HG03064 (cell line): Measurements from ENCODE around the gene ANXA5.
A peak's percentile ranks its signal among the peaks of the same experiment; 100 is the strongest.
"Not testable (repeated sequence)": the region's sequence is repeated elsewhere in the genome, so short reads cannot be mapped to it uniquely, and the experiment has no call there.

Source experiments
- ATAC-seq: cut with Tn5 transposase; IDR thresholded peaks from one replicate; pipeline ENCODE4 v1.9.1; 2021; ENCODE audit warnings: low read depth; ENCODE audit not compliant: unreplicated experiment

Gene ANXA5

DNA sequence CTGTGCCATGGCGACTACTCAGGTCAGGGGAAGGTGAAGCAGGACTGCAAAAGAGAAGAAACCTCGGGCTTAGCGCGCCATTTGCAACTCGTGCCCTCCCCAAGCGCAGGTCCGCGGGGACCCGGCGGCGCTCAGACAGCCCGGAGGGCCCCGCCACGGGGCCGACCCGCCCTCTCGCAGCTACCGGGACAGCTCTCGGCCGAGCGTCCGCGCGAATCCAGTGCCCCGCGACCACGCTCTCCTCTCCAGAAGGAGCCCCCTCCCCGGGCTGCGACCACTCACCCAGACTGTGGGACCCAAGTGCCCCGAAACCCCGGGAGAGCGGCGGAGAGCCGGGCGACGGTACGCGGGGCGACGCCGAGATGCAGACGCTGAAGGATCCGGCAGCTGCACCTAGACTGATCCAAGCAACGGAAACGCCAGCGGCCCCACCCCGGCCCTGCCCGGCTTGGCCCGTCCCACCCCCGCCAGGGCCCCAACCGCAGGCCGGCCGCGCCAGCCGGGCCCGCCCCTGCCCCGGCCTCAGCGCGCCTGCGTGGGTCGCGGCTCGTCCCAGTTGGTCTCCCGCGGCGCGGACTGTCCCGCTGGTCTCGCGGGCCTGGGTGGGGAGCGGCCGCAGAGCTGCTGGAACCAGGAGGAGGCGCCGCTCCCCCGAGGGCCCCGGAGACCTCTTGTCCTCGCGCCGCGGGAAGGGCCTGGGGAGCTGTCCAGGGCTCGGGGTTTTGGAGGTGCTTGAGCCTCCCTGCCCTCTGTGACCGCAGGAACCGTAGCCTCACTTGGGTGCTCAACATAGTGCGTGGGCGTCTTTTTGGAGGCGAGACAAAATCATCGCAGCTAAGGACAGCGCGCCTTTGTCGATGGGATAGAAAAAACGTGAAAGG, at the start of gene ANXA5:
Gene ANXA5, minus strand, starts transcription at position 400 of the 881 bp plus-strand sequence. Its CDS starts 391 bp downstream, at position 9.
- ATAC-seq, result peak; percentile 94

GRCh38 chr4:121742794-121743193, 46.0 kb upstream of the ANXA5 start:
- no peak for ATAC-seq

- no peak for ATAC-seq
Observed at GRCh38 chr4:121741751-121742150, 45.0 kb upstream of the ANXA5 start.

- ATAC-seq, result no peak
Observed at GRCh38 chr4:121740796-121741409, 44.1 kb upstream of the ANXA5 start.

- no peak for ATAC-seq
Observed at GRCh38 chr4:121739575-121739974, 42.8 kb upstream of the ANXA5 start.

DNA sequence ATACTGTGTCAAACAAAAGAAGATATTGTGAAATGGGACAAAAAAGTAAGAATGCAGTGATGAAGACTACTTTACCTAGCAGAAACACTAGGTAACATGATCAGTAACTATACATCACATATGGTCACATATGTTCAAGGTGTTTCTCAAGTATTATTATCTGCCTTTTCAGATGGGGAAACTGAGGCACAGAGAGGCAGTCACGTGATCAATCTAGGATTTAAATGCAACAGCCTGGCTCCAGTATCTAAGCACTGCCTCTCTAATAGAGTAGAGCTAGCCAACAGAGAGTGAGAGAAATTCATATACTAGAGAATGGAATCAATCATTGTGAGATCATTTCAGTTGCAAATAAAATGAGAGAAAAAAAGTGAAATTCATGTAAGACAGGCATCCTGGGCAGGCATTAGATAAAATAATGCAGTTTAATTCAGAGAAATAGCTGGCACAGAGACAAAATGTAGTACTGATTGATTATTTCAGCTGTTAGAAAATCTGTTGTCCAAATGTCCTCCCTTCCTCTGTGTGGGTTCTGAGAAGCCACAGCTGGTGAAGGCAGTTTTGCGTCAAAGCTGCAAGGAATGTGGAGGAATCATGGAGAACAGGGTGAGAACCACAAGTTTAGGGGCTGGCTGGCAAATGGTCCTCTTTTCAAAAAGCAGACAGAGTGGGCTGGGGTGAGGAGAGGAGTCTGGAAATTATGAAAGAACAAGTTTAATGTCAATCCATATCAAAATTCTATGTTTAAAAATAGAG, 42.2 kb upstream of the ANXA5 start:
- no peak for ATAC-seq

- ATAC-seq, result no peak
Observed at GRCh38 chr4:121737846-121738554, 41.2 kb upstream of the ANXA5 start.

GRCh38 chr4:121736735-121737351, 40.1 kb upstream of the ANXA5 start:
- no peak for ATAC-seq

DNA sequence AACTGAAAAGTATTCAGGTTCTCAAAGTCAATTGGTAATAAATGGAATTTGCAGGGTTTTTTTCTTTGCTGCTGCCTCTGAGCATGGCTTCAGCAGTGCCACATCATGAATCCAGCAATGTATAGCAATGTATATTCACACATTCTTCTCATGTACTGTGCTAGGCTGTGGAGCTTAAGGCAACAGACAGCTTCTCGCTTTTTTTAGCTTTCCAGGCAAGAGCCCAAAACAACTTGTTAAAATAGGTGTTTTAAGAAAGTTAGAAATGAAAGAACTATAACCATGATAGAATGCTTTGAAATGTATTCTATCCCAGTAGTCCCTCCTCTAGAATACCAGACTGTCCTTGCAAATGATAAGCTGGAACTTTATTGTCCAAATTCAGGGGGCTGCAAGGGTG, 37.8 kb upstream of the ANXA5 start:
- ATAC-seq, result no peak

DNA sequence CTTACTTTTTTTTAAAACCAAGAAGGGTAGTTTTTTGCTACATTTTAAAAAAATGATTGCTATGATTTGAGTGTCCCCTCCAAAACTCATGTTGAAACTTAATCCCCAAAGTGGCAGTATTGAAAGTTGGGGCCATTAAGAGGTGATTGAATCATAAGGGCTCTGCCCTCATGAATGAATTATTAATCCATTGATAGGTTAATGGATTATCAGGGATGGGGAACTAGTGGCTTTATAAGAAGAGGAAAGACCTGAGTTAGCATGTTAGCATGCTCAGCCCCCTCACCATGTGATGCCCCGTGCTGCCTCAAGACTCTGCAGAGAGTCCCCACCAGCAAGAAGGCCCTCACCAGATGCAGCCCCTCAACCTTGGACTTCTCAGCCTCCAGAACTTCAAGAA, 37.2 kb upstream of the ANXA5 start:
- ATAC-seq, result no peak

GRCh38 chr4:121729753-121730152, 33.0 kb upstream of the ANXA5 start:
- ATAC-seq, result not testable (repeated sequence)

- no peak for ATAC-seq
Observed at GRCh38 chr4:121728798-121729226, 32.0 kb upstream of the ANXA5 start.

DNA sequence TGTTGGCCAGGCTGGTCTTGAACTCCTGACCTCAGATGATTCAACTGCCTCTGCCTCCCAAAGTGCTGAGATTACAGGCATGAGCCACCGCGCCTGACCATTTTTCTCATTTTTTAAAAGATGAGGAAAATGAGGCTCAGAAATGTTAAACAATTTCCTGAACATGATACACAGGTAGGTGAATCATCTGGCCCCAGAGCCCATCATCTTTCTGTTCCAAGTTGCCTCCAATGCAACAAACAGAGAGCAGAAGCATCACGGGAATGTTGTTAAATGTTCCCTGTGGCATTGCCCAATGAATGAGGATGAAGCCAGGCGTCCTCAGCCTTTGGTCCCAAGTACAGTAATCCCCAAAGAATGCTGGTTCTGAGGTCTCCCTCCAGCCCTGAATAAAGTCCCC, 31.3 kb upstream of the ANXA5 start:
- no peak for ATAC-seq

- peak; percentile 99 for ATAC-seq
Observed at GRCh38 chr4:121726642-121727268, 30.0 kb upstream of the ANXA5 start.

- ATAC-seq, result no peak
Observed at GRCh38 chr4:121724671-121725070, 27.9 kb upstream of the ANXA5 start.

GRCh38 chr4:121721700-121722099, 24.9 kb upstream of the ANXA5 start:
- ATAC-seq, result no peak

GRCh38 chr4:121720109-121720508, 23.3 kb upstream of the ANXA5 start:
- no peak for ATAC-seq

DNA sequence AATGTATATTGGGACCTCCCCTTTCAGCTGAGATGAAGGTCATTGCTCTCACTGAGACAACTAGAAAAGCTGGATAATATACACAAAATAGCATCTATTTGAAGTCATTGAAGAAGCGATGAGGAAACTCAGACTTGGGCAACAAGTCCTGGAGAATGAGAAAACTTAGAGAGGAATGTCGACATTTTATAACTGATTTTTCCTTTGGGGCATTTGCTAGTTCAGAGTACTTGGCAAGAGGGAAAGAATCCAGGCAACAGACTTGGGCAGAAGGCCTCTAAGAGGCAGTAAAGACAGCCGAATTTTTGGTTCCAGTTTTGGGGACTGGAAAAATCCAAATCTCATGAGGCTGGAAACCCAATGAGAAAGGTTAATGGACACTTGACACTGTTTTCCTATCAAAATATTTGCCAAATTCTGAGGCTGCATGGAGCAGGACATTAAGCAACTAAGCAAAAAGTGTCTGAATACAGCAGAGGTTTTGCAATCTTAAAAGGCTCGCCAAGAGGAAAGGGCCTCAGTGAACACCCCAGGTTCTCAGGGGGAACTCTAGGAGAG, 21.0 kb upstream of the ANXA5 start:
- ATAC-seq, result no peak

DNA sequence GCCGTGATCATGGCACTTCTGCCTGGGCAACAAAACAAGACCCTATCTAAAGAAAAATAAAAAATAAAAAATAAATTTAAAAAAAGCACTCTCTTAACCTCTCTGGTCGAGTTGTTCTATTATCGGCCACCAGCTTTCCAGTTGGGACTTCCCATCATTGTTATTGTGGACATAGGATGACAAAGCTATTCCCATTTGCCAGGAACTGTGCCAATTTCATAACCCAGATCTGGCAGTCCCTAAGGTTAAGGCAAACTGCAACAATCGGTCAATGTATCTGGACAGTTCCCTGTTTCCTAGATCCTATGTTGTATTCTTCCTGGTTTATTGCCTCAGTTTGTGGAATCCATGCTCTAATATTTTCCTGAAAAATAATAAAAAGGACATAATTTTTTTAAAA, 17.8 kb upstream of the ANXA5 start:
- ATAC-seq, result no peak
